ENCODE results near the gene NKAP. TPM values are rescaled to one million over a fixed set of nuclear protein-coding genes. Genes with fewer than 3 reads are reported as not detected.

Gene NKAP
- polyA plus RNA-seq, 3 donors, result 12.5 to 14.7 (median 14.6) TPM

- DNase-seq, result no peak
Observed at GRCh38 chrX:119878740-119879139, 64.8 kb downstream of the NKAP start.

DNA sequence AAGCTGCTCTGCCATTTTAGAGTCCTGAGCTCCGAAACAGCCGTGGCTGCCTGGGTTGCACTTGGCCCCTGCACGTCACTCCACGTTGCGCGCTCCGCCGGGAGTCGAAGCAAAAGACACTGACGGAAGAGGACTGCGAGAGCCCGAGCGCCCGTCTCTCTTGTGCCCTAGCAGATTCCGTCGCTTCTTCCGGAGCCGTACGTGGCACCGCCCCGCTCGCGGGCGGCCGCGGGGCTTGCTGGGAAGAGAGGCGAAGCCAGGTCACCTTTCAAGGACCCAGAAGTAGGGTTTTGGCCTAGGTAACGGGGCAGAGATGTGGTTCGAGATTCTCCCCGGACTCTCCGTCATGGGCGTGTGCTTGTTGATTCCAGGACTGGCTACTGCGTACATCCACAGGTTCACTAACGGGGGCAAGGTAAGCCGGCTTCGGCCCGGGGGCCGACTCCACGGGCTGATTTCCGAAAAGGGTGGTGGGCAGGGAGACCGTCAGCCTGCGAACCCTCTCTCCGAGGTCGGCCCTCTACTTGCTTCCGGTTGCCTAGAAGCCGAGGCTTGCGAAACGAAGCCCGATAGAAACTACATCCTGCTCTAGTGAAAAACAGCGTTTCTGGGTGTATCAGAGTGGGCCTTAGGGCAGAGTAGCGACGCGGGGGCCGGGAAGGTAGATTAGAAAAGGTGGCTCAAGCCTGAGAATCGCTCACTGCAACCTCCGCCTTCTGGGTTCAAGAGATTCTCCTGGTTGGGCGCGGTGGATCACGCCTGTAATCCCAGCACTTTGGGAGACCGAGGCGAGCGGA is 71.8 kb downstream of the NKAP start, which contains the start of the genes NDUFA1 and RNF113A:
Gene NDUFA1 (plus strand): TSS at position 234 of the 797 bp plus-strand sequence. CDS start 80 bp downstream, at position 314.
Gene RNF113A (minus strand): TSS at position 135 of the 797 bp plus-strand sequence. CDS start 120 bp downstream, at position 15.
- DNase-seq, result peak; percentile 80

- DNase-seq, result no peak
Observed at GRCh38 chrX:119871245-119871598, 72.3 kb downstream of the NKAP start.

Other genes starting within 250 kb of the NKAP start
- gene SOWAHD, start 185.2 kb downstream of the NKAP start, polyA plus RNA-seq (ENCODE audit: insufficient read length in 3 of 3), result 1 to 10 TPM in 1 of 3 donors, under 1 TPM in 2; 0.84 to 1.2 (median 0.86) TPM
- 1,000 to 10,000 TPM; 2,062 to 2,326 (median 2,119) TPM for gene RPL39, start 152.1 kb downstream of the NKAP start, polyA plus RNA-seq (ENCODE audit: insufficient read length in 3 of 3)
- gene UPF3B, start 90.8 kb downstream of the NKAP start, polyA plus RNA-seq (ENCODE audit: insufficient read length in 3 of 3), result 10 to 100 TPM; 31.4 to 36.1 (median 34.9) TPM
- 10 to 100 TPM; 11.7 to 13.5 (median 12.8) TPM for gene RNF113A, start 72.0 kb downstream of the NKAP start, polyA plus RNA-seq (ENCODE audit: insufficient read length in 3 of 3)
- gene NDUFA1, start 71.9 kb downstream of the NKAP start, polyA plus RNA-seq (ENCODE audit: insufficient read length in 3 of 3), result 100 to 1,000 TPM; 127 to 144 (median 134) TPM
- under 1 TPM in 2 of 3 donors, not detected in 1; 0.14 to 0.29 TPM for gene AKAP14, start 47.9 kb downstream of the NKAP start, polyA plus RNA-seq (ENCODE audit: insufficient read length in 3 of 3)
- under 1 TPM in 1 of 3 donors, not detected in 2; 0.21 TPM for gene RHOXF2B, start 133.9 kb upstream of the NKAP start, polyA plus RNA-seq (ENCODE audit: insufficient read length in 3 of 3)
- 1 to 10 TPM in 2 of 3 donors, under 1 TPM in 1; 0.19 to 3.6 (median 3.5) TPM for gene RHOXF1, start 172.2 kb upstream of the NKAP start, polyA plus RNA-seq (ENCODE audit: insufficient read length in 3 of 3)
- gene RHOXF2, start 214.9 kb upstream of the NKAP start, polyA plus RNA-seq (ENCODE audit: insufficient read length in 3 of 3), result under 1 TPM in 1 of 3 donors, not detected in 2; 0.13 TPM

All from renal pelvis (tissue), 4 donors.